ENCODE data around the gene STX17. TPM values are rescaled to one million over a fixed set of nuclear protein-coding genes. Genes with fewer than 3 reads are reported as not detected.

STX17 gene
- total and polyA plus RNA-seq, 2 donors (not counting 3 experiments of a cell fraction or from before 2014, with no cell fraction given), result 5.3 to 17.6 TPM

DNA sequence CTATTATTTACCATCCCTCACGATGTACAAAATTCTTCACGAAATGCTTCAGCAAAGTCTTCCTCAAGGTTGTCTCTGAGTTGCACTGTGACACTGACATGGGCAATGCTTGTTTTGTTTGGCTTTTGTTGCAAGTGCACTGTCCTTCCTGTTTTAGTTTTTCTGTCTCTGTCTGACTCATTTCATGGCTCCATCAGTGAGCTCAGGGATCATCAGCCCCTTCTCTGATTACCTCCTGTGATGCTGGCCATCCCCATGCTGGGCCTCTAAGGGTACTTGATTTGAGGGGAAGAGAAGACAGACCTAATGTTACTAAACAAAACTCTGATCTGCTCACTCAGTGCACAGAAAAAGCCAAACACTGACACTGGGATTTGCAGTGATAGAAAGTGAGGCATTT lies 37.6 kb upstream of the STX17 start:
- no peak for FAIRE-seq
- Histone ChIP-seq H3K9ac (replicated peaks; ENCODE audit: extremely low read depth, insufficient read depth, low read length) (no peak overlapping the region), H3K4me2 (ENCODE audit: insufficient read depth, low read length) (no peak overlapping the region), H3K27ac (ENCODE audit: insufficient read depth, low read depth, low read length) (no peak overlapping the region), H4K20me1 (replicated peaks; ENCODE audit: control insufficient read depth, extremely low read depth, insufficient read depth, low read length) (no peaks in the 10 kb centered on the region), H3K27me3 (ENCODE audit: control insufficient read depth in 2 of 2, insufficient read depth in 2 of 2, low read length in 2 of 2) (peaks cover 0 to 4% of the 10 kb centered on the region in 2 experiments), H3K79me2 (ENCODE audit: control insufficient read depth, insufficient read depth, low read length) (no peaks in the 10 kb centered on the region), H2AFZ (ENCODE audit: low read depth, low read length) (no peak overlapping the region), H3K36me3 (ENCODE audit: control insufficient read depth in 2 of 2, extremely low read depth in 1 of 2, insufficient read depth in 2 of 2, low read length in 2 of 2) (no peaks in the 10 kb centered on the region), H3K4me1 (ENCODE audit: control insufficient read depth, extremely low read depth, insufficient read depth, low read length) (no peaks in the 10 kb centered on the region), H3K4me3 (replicated peaks in 1 of 3; ENCODE audit: insufficient read depth in 1 of 3, low read depth in 1 of 3, low read length in 3 of 3) (no peak overlapping the region), H3K9me3 (replicated peaks; ENCODE audit: control insufficient read depth, insufficient read depth, low read length) (no peaks in the 10 kb centered on the region), H3K9me1 (replicated peaks; ENCODE audit: control insufficient read depth, extremely low read depth, insufficient read depth, low read length) (no peaks in the 10 kb centered on the region)
- ChIA-PET POLR2A (no interaction called here), CTCF (interaction anchor here (1.2 kb wide), 1 partner anchor 10 kb away, joined by 3 read pairs; no protein-coding TSS in a partner anchor)
- TF ChIP-seq FOS (IDR thresholded peaks at IDR 0.05; ENCODE audit: borderline replicate concordance, insufficient read depth, low read length) (no peak), POLR2A (IDR thresholded peaks at IDR 0.05; ENCODE audit: low read depth, low read length) (no peak), POLR2AphosphoS5 (IDR thresholded peaks at IDR 0.05; ENCODE audit: insufficient read depth, low read depth, low read length) (no peak), EZH2 (IDR thresholded peaks at IDR 0.05; ENCODE audit: borderline replicate concordance, low read depth, low read length, severe bottlenecking) (no peak), JUN (IDR thresholded peaks at IDR 0.05; ENCODE audit: borderline replicate concordance, insufficient read depth, insufficient read length, low read depth) (no peak), MYC (IDR thresholded peaks at IDR 0.05; ENCODE audit: low read depth, low read length) (no peak), GATA2 (IDR thresholded peaks at IDR 0.05; ENCODE audit: insufficient read depth, insufficient read length, low read depth, low read length) (no peak)
- TF ChIP-seq, protein P1, sequence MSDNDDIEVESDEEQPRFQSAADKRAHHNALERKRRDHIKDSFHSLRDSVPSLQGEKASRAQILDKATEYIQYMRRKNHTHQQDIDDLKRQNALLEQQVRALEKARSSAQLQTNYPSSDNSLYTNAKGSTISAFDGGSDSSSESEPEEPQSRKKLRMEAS (IDR thresholded peaks at IDR 0.05; ENCODE audit: insufficient read depth, insufficient read length), result no peak
- TF ChIP-seq, protein P2, sequence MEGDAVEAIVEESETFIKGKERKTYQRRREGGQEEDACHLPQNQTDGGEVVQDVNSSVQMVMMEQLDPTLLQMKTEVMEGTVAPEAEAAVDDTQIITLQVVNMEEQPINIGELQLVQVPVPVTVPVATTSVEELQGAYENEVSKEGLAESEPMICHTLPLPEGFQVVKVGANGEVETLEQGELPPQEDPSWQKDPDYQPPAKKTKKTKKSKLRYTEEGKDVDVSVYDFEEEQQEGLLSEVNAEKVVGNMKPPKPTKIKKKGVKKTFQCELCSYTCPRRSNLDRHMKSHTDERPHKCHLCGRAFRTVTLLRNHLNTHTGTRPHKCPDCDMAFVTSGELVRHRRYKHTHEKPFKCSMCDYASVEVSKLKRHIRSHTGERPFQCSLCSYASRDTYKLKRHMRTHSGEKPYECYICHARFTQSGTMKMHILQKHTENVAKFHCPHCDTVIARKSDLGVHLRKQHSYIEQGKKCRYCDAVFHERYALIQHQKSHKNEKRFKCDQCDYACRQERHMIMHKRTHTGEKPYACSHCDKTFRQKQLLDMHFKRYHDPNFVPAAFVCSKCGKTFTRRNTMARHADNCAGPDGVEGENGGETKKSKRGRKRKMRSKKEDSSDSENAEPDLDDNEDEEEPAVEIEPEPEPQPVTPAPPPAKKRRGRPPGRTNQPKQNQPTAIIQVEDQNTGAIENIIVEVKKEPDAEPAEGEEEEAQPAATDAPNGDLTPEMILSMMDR (IDR thresholded peaks at IDR 0.05; ENCODE audit: extremely low read depth in 1 of 2, insufficient read depth in 1 of 2, low read depth in 1 of 2, low read length in 2 of 2), result no peak
- no peak for DNase-seq (ENCODE audit: low read depth, low spot score)
- no TSS peak for BruUV-seq (replicated peaks)
- intact Hi-C loops (cut with micrococcal nuclease) (no loop called here), dilution Hi-C loops (cut with MboI; ENCODE audit: extremely low pct_ligation_motif_present, low sequenced_read_pairs) (no loop called here)
